GM20000 (cell line): ENCODE data around the gene ABHD14A.
A peak's percentile ranks its signal among the peaks of the same experiment; 100 is the strongest.

Experiments
- DNase-seq: peaks from one replicate; pipeline ENCODE4 v3.0.0; 2012; ENCODE audit warnings: low spot score
- CTCF ChIP-seq: IDR thresholded peaks from 2 replicates; pipeline ENCODE4 v1.5.1; 2012; ENCODE audit warnings: mild to moderate bottlenecking, control low read depth; ENCODE audit errors: extremely low read depth, missing control alignments

Gene ABHD14A

DNA sequence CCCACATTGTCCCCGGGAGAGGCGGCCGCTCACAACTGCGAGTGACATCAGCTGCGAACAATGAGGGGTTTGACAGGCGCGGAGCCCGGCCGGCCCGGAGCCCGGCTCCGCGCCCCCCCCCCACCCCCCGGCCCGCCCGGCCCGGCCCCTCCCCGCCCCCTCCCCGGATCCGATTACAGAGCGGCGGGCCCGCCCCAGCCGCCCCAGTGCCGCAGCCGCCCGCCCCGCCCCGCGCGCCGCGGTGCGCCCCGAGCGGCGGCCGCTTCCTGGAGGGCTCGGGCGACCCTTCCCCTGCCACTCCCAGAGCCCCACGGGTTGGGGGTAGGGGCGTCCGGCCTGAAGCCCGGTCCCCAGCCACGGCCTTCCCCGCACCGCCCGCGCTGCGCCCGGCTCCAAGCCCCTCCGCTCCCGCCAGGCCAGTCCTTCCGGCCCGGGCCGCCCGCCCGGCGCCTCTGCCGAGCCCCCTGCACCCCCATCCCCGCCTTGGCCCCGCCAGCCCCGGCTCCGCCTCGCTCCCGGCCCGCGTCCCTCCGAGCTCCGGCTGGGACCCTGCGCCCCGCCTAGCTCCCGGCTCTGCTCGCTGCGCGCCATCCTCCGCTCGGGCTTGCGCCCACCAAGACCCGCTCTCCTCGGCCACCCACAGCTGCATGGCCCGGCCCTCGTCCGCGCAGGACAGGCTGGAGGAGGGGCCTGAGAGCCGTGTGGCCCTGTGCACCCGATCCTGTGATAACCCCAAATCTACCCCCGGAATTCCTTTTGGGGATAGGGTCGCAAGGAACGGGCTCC, 7.3 kb upstream of the ABHD14A start, which contains the start of gene PCBP4:
PCBP4 (minus strand) TSS at position 71 of the 786 bp plus-strand sequence. CDS start 6,214 bp downstream, outside the sequence.
- no peak for TF ChIP-seq CTCF

DNA sequence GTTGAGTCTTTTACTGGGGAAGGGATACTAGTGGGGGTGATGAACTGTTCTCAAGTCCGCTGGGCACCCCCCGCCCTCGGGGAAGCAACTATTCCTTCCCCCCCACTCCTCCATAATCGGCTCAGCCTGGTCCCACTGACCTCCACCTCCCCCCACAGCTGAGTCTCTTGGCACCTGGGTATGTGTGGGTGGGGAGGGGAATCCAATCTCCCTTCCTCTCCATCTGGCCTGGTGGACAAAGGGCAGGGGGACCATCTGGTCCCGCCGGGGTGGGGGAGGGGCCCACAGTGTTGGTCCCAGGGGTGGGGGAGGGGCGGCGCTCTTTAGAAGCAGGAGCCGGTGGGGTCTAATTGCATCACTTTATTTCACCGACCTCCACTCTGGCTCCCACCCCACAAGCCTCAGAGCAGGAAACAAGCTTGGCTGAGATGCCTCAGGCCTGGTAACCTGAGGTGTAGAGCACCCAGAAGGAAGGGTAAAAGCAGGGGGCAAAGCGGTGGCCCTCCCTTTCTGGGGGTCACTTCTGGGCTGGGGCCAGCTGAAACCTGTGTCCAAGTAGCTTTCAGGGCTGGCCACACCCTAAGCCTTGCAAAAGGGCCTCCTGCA, 6.6 kb upstream of the ABHD14A start:
- TF ChIP-seq CTCF = no peak
- DNase-seq = peak; percentile 36

More for the DNA sequence above, 7.3 kb upstream of the ABHD14A start, which contains the start of gene PCBP4:
- DNase-seq = peak; percentile 84

DNA sequence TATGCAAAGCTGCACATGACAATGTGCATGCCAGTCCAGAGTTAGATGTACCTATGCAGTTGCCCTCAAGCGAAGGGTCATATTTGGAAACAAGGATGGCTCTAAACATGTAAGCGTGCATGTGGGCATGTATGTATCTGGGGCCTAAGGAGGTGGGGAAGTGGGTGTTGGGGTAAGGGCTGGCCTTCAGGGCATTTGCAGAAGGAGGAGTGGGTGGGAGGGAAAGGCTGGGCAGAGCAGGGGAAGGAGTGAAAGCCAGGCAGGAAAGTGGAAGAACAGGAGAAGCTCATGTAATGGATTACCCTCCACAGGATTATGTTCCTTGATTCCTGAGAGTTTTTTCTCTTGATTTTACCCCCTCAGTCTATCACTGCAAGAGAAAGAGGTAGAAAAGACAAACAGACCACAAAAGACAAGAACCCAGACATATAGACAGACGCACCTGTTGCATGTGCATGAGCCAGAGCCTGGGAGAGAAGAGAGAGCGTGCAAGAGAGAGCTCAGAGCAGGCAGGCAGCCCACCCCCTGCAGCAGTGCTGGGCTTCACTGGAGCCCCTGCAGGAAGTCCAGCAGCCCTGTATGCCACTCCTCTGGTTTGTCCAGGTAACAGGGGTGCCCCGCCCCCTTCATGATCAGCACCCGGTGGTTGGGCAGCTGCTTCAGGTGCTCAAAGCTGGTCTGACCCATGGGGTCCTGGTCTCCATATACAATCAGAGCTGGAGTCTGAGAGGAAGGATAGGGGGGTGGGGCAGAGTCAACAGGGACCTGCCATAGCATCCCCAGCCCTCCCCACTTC, 5.8 kb upstream of the ABHD14A start:
- no peak for TF ChIP-seq CTCF
- DNase-seq = no peak

DNA sequence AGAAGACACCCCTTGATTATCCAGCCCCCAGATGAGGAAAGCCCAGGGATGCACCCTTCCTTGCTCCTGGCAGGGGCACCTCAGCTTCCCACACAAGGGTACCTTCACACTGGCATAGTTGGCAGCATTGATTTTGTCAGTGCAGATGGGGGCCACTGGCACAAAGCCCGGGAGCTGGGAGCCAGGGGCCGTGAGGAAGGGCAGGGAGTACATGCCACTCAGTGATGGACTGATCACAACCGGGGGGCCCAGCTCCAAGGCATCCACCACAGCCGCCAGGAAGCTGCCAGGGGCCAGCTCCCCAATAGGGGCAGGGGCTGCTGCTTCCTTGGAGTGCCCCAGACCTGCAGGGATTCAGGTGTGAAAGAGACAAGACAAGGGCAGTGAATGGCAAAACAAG, 5.0 kb upstream of the ABHD14A start:
- TF ChIP-seq CTCF = no peak
- no peak for DNase-seq

- TF ChIP-seq CTCF = no peak
- DNase-seq = no peak
Measured at GRCh38 chr3:51970606-51971300, 4.1 kb upstream of the ABHD14A start.

DNA sequence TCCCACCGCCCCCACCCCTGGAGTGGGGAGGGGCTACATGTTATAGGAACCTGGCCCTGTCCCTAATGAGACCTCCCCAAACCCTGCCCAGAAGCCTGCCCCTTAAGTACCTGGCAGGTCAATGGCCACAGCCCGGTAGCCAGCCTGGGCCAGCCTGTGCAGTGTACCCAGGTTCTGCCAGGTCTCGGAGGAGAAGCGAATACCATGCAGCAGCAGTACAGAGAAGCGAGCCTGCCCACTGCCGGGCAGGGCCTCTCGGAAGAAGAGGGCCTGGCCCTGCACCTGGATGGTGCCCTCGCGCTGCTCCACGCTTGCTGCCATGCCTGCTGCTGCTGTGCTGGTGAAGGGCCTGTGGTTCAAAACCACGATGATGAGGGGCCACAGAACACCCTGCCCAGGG, 3.5 kb upstream of the ABHD14A start:
- DNase-seq = no peak
- TF ChIP-seq CTCF = no peak
